Measurements from ENCODE around the gene NOL4L.

DNA sequence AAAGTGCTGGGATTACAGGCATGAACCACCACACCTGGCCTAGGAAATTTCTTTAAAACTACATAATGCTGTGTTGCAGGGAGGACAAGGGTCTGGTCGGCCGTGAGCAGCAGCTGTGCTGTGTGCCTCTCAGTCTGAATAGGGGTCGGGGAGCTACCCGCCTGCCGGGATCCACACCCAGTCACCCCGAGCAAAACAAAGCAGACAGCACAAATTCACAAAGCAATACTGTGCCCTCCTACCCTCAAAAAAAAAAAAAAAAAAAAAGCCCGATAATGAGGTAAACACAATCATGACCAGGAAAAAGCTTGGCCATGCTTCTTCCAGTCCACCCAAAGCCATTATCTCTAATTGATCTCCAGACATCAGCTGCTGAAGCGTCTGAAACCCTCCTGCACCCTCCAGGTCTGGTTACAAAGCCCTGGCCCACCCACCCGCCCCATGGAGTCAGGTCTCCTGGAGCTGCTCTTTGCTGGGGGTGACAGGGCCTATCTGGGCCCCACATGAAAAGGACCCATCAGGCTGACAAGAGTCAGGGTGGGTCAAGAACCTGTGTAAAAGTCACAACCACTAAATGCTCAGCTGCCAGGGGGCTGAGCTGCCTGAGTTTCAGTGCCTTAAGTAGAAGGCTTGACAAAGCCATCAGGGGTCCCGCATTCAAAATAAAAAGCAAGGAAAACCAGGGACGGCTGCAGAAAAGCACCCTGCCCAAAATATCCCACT, 88.2 kb downstream of the NOL4L start:
- TF ChIP-seq, protein P1, sequence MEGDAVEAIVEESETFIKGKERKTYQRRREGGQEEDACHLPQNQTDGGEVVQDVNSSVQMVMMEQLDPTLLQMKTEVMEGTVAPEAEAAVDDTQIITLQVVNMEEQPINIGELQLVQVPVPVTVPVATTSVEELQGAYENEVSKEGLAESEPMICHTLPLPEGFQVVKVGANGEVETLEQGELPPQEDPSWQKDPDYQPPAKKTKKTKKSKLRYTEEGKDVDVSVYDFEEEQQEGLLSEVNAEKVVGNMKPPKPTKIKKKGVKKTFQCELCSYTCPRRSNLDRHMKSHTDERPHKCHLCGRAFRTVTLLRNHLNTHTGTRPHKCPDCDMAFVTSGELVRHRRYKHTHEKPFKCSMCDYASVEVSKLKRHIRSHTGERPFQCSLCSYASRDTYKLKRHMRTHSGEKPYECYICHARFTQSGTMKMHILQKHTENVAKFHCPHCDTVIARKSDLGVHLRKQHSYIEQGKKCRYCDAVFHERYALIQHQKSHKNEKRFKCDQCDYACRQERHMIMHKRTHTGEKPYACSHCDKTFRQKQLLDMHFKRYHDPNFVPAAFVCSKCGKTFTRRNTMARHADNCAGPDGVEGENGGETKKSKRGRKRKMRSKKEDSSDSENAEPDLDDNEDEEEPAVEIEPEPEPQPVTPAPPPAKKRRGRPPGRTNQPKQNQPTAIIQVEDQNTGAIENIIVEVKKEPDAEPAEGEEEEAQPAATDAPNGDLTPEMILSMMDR (IDR thresholded peaks at IDR 0.05): no peak
- TF ChIP-seq POLR2A (IDR thresholded peaks at IDR 0.05): no peak

Measured in thyroid gland (tissue), 4 donors.